ENCODE data around the gene PNMA8C. TPM values are rescaled to one million over a fixed set of nuclear protein-coding genes. Genes with fewer than 3 reads are reported as not detected.
"Not testable (repeated sequence)": the region's sequence is repeated elsewhere in the genome, so short reads cannot be mapped to it uniquely, and the experiment has no call there.

PNMA8C gene
- total RNA-seq, 1 donor from 2014 or later = 1.4 TPM

DNA sequence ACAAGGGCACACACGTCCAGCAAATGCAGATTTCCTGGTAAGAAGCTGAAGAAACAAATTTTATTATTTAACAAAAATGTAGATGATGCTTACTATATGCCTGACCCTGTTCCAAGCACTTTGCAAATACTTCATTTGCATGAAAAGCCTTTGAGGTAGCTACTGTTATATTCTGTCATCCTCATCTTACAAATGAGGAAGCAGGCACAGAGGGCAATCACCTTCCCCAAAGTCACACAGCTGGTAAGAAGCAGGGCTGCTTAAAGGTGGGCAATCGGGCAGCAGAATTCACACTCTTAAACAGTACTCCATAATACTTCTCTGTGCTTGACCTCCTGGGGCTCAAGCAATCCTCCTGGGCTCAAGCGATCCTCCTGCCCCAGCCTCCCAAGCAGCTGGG lies 18.3 kb upstream of the PNMA8C start:
- Mint-ChIP-seq H3K9me3 (peaks cover 7% of the 10 kb centered on the region), H3K27ac (ENCODE audit: unreplicated experiment) (no peak overlapping the region), H3K4me3 (no peak overlapping the region), H3K36me3 (ENCODE audit: low read depth) (peaks cover 6% of the 10 kb centered on the region), H3K4me1 (peaks cover 12% of the 10 kb centered on the region), H3K27me3 (ENCODE audit: low read depth) (no peaks in the 10 kb centered on the region)
- TF ChIP-seq, protein P1, sequence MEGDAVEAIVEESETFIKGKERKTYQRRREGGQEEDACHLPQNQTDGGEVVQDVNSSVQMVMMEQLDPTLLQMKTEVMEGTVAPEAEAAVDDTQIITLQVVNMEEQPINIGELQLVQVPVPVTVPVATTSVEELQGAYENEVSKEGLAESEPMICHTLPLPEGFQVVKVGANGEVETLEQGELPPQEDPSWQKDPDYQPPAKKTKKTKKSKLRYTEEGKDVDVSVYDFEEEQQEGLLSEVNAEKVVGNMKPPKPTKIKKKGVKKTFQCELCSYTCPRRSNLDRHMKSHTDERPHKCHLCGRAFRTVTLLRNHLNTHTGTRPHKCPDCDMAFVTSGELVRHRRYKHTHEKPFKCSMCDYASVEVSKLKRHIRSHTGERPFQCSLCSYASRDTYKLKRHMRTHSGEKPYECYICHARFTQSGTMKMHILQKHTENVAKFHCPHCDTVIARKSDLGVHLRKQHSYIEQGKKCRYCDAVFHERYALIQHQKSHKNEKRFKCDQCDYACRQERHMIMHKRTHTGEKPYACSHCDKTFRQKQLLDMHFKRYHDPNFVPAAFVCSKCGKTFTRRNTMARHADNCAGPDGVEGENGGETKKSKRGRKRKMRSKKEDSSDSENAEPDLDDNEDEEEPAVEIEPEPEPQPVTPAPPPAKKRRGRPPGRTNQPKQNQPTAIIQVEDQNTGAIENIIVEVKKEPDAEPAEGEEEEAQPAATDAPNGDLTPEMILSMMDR (conservative IDR thresholded peaks at IDR 0.05) = no peak
- DNase-seq (ENCODE audit: low read depth, low spot score) = no peak

DNA sequence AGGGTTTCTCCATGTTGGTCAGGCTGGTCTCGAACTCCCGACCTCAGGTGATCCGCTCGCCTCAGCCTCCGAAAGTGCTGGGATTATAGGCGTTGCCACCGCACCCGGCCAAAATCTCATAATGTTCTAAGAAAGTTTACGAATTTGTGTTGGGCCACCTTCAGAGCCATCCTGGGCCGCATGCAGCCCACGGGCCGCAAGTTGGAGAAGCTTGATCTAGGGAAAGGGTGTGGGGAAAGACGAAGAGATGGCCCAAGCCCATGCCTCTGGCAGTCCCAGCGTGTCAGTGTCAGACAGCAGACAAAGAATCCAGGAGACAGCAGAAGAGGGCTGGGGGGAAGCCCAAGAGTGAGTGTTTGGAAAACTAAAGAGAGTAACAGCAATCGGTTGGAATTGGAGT lies 17.3 kb upstream of the PNMA8C start:
- H3K27me3 Mint-ChIP-seq (ENCODE audit: low read depth) = no peaks in the 10 kb centered on the region
- DNase-seq (ENCODE audit: low read depth, low spot score) = no peak
- TF ChIP-seq, protein P1 (conservative IDR thresholded peaks at IDR 0.05) = no peak
- H3K4me1 Mint-ChIP-seq = peaks cover 5% of the 10 kb centered on the region
- peaks cover 7% of the 10 kb centered on the region for H3K9me3 Mint-ChIP-seq
- peaks cover 6% of the 10 kb centered on the region for H3K36me3 Mint-ChIP-seq (ENCODE audit: low read depth)
- H3K27ac Mint-ChIP-seq (ENCODE audit: unreplicated experiment) = no peak overlapping the region
- H3K4me3 Mint-ChIP-seq = no peak overlapping the region

DNA sequence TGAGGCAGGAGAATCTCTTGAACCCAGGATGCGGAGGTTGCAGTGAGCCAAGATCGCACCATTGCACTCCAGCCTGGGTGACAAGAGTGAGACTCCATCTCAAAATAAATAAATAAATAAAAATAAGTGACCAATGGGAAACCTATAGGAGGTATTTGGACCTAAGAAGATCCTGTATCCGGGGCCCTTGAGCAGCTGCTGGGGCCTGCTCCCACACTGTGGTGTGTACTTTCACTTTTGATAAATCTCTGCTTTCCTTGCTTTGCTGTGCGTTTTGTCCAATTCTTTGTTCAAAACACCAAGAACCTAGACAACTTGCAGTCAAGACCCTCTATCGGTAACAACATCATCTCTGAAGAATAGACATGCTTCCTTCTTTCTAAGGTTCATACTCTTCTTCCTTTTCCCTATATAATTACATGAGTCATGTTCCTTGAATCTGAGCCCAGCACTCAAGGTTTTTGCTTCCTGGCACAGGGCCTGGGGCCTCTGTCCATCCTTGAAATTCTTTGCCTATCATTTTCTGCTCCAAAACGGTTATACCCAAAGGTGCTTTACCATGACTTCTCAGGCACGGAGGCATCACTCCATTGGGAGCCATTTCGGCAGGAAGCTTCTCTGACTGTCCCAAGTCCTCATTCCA lies 14.2 kb upstream of the PNMA8C start:
- no peak overlapping the region for H3K4me3 Mint-ChIP-seq
- no peak for DNase-seq (ENCODE audit: low read depth, low spot score)
- no peak overlapping the region for H3K27ac Mint-ChIP-seq (ENCODE audit: unreplicated experiment)
- no peaks in the 10 kb centered on the region for H3K36me3 Mint-ChIP-seq (ENCODE audit: low read depth)
- no peaks in the 10 kb centered on the region for H3K4me1 Mint-ChIP-seq
- no peaks in the 10 kb centered on the region for H3K9me3 Mint-ChIP-seq
- TF ChIP-seq, protein P1 (conservative IDR thresholded peaks at IDR 0.05) = no peak
- H3K27me3 Mint-ChIP-seq (ENCODE audit: low read depth) = no peaks in the 10 kb centered on the region

DNA sequence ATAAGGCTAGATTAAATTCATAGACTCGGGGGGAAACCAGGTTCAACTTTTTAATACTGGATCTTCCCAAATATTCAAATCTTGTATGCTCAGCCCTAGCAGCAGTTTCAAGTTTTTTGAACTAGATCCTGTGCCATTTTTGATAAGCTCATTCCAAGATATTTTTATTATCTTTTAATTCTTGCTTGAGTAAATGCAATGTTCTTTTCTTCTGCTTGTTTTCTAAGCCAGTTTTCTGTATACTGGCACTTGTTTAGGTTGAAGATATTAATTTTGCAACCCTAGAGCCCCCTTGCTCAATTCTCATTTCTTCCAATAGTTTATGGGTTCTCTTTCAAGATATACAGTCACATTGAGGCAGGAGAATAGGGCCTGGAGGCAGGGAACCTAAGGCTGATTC lies 13.1 kb upstream of the PNMA8C start:
- no peaks in the 10 kb centered on the region for H3K9me3 Mint-ChIP-seq
- no peak overlapping the region for H3K4me3 Mint-ChIP-seq
- no peak overlapping the region for H3K27ac Mint-ChIP-seq (ENCODE audit: unreplicated experiment)
- H3K4me1 Mint-ChIP-seq = no peaks in the 10 kb centered on the region
- H3K27me3 Mint-ChIP-seq (ENCODE audit: low read depth) = no peaks in the 10 kb centered on the region
- no peaks in the 10 kb centered on the region for H3K36me3 Mint-ChIP-seq (ENCODE audit: low read depth)
- TF ChIP-seq, protein P1 (conservative IDR thresholded peaks at IDR 0.05) = no peak
- DNase-seq (ENCODE audit: low read depth, low spot score) = no peak

DNA sequence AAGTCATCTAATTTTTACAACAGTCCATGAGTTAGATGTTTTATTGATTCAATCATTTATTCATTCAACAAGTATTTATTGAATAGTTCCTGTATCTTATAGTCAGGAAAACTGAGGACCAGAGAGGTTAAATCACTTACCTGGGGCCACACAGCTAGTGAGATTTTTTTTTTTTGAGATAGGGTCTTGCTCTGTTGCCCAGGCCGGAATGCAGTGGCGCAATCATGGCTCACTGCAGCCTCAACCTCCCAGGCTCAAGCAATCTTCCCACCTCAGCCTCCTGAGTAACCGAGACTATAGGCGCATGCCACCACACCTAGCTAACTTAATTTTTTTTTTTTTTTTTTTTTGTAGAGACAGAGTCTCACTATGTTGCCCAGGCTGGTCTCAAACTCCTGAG lies 7.0 kb upstream of the PNMA8C start:
- not testable (repeated sequence) for H3K27me3 Mint-ChIP-seq (ENCODE audit: low read depth); H3K36me3 Mint-ChIP-seq (ENCODE audit: low read depth); H3K9me3 Mint-ChIP-seq; H3K27ac Mint-ChIP-seq (ENCODE audit: unreplicated experiment); H3K4me1 Mint-ChIP-seq; DNase-seq (ENCODE audit: low read depth, low spot score); H3K4me3 Mint-ChIP-seq

DNA sequence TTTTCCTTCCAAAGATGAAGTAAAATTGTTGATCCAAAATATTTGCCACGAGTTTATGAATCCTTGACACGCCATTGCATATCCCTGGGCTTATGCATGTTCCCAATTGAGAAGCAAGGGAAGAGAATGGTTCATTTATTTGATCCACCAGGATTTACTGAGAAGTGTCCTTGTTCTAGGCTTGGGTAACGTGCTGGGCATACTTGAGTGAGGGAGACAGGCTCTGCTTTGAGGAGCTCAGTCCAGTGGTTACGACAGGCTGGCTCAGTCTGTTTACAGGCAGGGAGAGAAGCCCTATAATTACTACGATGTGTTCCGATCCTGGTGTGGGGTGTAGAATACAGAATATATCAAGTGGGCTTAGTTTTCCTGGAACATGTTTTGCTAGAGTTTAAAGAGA lies 6.3 kb upstream of the PNMA8C start:
- DNase-seq (ENCODE audit: low read depth, low spot score) = no peak
- H3K36me3 Mint-ChIP-seq (ENCODE audit: low read depth) = no peaks in the 10 kb centered on the region
- TF ChIP-seq, protein P1 (conservative IDR thresholded peaks at IDR 0.05) = no peak
- H3K4me1 Mint-ChIP-seq = peaks cover 1% of the 10 kb centered on the region
- no peaks in the 10 kb centered on the region for H3K9me3 Mint-ChIP-seq
- H3K4me3 Mint-ChIP-seq = no peak overlapping the region
- no peak overlapping the region for H3K27ac Mint-ChIP-seq (ENCODE audit: unreplicated experiment)
- H3K27me3 Mint-ChIP-seq (ENCODE audit: low read depth) = peaks cover under 1% of the 10 kb centered on the region

DNA sequence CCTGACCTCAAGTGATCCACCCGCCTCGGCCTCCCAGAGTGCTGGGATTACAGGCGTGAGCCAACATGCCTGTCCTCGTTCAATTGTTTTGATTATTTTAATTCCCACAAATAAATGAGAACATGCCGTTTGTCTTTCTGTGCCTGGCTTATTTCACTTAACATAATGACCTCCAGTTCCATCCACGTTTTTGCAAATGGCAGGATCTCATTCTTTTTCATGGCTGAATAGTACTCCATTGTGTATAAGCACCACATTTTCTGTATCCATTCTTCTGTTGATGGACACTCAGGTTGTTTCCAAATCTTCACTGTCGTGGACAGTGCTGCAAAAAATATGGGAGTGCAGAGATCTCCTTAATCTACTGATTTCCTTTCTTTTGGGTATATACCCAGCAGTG lies 4.7 kb upstream of the PNMA8C start:
- H3K36me3 Mint-ChIP-seq (ENCODE audit: low read depth); H3K27ac Mint-ChIP-seq (ENCODE audit: unreplicated experiment); H3K4me3 Mint-ChIP-seq; H3K9me3 Mint-ChIP-seq; H3K27me3 Mint-ChIP-seq (ENCODE audit: low read depth); DNase-seq (ENCODE audit: low read depth, low spot score): not testable (repeated sequence)
- H3K4me1 Mint-ChIP-seq = peaks cover 15% of the 10 kb centered on the region

Data from neural crest cell (in vitro differentiated cells).